SKM-1 (cell line): Measurements from ENCODE around the gene ZDHHC17.

Source experiments
- DNase-seq: peaks from one replicate; lab custom pipeline; 2025; ENCODE audit not compliant: unreplicated experiment; lab: John Stamatoyannopoulos, UW

Gene ZDHHC17

DNA sequence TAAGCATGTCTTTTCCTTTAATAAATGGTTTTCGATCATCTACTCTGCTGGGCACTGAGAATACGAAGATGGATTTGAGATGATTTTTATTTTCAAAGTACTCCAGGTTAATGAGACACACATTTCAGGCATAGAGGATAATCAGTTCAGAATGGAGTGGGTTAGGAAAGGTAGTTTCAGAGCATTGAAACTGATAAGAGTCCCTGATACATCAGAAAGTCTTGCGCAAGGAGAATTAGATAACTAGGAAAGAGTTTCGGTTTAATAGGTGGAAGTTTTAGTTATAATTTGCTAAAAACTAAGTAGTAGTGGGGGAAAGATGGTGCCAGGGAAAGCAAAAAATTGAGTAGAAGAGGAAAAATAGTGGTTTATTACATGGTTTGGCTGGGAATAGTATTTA lies 50.1 kb downstream of the ZDHHC17 start:
- no peak for DNase-seq

DNA sequence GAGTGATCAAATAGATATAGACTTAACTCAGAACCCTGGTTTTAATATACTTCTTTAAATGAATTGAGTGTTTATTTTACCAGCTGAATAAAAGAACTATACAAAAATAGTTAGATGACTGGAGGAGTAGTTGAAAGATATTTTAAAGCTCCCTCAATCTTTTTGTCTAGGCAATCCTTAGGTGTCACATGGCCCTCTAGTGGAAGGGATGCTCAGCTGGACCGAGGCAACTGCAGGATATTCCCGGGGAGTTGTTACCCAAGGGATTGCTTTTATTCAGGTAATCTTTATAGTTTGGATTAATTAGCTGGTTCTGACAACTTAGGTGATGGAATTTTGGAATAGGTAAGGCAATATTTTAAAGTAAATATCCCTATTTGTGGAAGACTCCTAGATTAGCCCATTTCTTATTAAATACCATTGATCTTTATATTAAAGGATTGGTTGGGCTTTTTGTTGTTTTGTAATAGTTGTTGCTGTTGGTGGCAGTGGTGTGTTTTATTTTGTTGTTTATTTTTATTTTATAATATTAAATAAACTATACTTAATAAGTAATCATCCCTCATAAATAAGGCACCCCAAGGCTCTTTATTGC lies 57.1 kb downstream of the ZDHHC17 start:
- no peak for DNase-seq

DNA sequence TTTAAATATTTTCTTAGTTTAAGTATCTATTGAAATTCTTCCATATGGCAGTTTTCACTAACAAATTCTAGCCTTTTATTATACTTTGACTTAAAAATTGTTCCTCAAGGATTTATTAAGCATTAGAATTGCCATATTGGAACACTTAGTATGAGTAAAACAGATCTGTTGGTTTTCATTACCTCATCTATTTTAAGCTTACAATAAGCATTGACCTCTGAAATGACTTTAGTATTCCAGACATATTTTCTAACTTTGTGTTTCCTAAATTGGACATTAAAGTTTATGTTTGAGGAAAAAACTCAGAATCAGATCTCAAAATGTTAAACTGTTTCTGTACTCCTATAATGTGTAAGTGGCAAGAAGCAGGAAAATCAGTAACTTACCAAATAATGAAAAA lies 66.5 kb downstream of the ZDHHC17 start:
- DNase-seq = no peak

DNA sequence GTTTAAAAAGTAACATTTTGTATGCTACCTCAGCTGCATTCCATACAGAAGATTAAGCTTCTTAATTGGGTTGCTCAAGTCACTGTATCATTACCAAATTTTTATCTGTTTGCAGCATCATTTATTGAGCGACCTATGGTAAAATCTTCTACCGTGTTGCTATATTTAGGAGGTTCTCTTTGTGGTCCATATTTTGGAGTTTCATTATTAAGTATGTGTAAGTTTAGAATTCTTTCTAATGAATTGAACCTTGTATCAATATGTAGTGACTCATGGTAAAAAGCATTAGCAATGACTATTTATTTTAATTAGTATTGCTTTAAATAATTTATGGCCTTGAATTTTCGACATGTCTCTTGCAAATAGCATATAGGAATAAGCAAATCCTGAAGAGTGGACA lies 72.7 kb downstream of the ZDHHC17 start:
- no peak for DNase-seq

DNA sequence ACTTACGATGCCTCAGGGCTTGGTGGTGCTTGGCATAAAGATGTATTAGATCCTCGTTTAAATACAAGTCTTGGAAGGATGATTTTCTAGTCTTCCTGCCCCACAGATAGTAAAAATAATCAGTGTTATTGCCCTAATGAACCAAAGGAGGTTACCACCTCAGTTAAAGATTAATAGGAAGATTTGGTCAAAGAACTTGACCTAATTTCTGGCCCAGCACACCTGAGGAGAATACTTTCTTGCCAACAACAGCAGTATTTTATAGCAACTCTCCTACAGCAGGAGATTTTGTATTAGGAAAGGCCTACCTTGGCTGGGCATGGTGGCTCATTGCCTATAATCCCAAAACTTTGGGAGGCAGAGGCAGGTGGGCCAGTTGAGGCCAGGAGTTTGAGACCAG lies 83.3 kb downstream of the ZDHHC17 start:
- no peak for DNase-seq

DNA sequence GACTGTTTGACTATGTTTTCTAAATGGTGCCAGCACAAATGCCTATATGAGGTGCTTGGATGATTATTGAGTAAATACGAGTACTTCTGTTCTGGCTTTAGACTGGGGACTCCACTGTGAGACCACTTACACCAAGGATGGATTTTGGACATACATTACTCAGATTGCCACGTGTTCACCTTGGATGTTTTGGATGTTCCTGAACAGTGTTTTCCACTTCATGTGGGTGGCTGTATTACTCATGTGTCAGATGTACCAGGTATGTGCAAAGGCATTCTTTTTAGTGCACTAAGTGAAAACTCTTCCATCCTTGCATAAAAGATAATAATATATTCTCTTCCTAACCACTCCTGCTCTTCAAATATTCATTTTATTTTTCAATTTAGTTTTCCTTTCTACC lies 84.2 kb downstream of the ZDHHC17 start:
- DNase-seq = no peak

DNA sequence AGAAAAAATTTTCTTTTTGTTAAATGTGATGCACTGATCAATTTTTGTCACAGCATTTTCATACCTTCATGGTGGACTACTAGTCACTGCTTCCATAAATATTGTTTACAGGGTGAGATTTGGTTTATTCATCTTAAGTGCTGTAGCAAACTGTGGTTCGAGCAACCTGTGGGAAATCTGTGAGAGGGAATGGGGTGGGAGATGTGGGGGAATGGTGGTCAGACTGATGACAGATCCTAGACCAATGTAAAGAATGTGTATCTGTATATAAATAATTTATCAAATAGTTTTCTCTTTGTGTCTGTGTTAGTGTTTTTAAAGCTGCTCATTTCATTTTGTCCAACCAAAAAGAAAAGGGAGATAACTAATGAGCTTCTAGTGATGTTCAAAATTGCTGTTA lies 88.2 kb downstream of the ZDHHC17 start:
- no peak for DNase-seq

DNA sequence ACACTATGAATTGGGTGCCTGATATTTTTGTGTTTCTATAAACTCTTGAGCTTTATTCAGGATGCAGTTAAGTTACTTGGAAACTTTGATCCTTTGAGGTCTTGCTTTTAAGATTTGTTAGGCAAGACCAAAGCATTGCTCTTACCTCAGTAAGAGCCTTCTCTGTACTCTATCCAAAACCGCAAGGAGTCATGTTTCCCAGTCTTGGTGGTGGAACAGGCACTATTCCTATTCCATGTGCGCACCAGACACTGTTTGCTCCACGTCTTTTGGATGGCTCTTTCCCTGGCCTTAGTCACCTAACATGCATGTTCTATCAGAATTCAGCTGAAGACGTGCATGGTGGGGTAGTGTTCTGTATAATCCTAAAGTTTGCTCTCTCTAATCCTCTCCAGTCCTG lies 91.4 kb downstream of the ZDHHC17 start:
- no peak for DNase-seq

DNA sequence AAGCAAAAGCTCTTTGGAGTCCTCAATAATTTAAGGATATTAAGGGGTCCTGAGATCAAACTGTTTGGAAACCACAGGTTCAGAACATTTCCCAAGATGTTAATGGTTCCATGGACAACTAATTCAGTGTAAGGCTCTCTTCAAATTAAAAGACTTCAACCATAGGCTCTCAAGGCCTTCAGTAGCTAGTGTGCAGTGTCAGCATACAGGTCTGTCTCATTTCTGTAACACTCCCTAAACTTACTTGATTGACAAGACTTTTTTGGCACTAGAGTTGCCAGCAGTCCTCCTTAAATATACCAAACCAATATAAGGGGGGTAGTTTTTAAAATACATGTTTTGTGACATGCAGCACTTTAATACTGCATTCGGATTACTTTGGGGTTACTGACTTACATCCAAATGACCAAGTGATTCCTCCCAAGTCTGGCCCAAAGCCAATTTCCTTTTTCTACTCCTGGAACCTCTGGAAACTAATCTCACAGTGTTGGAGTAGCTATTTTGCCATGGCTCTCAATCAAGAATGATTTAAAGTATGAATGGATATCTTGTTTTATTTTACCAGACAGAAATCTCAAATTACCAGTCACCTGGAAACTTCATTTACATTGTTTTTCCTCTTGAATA lies 92.2 kb downstream of the ZDHHC17 start:
- DNase-seq = no peak

DNA sequence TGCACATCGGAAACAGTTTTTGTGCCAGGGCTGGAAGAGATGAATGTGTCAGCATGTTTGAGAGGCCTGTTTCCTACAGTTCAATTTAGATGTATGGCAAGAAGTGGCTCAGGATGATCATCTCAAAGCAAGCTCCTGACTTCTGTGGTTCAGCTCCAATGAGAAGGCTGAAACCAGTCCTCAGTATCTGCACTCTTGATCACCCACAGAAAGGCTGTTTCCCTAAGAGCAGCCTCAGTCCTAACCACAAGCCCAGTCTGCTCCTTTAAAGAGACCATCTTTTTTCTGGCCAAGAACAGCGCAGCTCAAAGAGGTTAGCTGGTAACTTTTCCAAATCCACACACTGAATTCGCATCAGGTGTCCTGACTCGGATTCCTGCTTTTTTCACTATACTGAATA lies 95.7 kb downstream of the ZDHHC17 start:
- DNase-seq = no peak

DNA sequence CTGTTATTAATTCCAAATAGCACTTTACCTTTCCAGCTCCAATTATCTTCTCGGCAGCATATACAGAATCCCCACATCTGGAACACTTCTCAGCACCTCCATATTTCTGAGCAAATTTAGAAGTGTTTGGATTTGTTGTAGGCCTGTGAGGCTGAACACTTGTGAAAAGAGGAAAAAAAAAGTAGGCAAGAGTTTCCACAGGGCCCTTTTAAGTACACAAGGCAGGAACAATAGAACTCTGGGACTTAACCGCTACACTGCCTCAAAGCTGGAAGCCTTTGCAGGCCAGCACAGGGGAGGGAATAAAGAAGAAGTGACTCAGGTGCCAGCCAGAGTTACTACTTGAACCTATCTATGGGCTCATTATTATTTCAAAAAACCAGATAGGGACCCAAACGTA lies 96.3 kb downstream of the ZDHHC17 start:
- DNase-seq = no peak

DNA sequence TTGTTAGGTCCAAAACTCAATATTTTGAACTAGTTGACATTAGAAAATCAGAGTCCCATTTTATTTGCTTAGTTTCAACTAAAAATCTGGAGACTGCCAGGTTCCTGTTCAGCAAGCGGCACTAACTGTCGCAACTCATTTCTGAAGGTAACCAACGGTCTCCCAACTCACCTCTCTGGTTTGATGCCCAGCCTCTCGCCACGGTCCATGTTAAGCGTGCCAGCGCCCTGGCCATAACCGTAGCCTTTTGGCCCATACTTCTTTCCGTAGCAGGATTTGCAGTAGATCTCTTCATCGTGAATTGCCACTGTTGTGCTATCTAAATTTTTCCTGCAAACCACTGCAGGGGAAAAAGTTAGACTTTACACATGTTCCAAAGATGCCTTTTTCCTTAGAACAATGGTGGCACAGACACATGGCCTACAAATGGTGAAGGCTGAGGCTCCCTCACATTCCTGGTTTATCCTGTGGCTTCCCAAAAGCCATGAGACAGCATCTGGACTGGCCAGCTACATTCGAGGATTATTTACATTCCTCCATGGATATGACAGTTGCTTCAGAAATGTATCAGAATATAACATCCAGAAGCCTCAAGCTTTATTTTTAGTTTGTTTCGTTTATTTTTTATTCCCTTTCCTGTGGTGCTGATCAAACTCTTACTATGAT lies 99.2 kb downstream of the ZDHHC17 start:
- no peak for DNase-seq

DNA sequence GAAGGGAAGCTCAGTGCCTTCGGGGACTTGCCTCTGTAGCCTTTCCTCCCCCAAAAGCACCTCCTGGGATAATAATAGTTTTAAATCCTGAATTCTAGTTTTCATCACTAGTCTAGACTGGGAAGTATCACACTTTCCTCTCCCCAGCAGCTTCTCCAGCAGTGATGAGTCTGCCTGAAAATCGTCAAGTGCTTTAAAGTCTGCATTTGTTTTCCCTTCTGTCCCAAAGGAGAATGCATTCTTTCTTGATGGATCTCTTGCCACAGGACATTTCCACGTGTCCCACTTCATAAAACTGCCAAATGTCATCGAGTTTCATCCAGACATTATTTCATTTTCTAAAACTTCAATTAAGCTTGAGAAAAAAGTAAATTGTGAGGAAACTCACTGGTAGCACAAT lies 99.9 kb downstream of the ZDHHC17 start:
- no peak for DNase-seq

DNA sequence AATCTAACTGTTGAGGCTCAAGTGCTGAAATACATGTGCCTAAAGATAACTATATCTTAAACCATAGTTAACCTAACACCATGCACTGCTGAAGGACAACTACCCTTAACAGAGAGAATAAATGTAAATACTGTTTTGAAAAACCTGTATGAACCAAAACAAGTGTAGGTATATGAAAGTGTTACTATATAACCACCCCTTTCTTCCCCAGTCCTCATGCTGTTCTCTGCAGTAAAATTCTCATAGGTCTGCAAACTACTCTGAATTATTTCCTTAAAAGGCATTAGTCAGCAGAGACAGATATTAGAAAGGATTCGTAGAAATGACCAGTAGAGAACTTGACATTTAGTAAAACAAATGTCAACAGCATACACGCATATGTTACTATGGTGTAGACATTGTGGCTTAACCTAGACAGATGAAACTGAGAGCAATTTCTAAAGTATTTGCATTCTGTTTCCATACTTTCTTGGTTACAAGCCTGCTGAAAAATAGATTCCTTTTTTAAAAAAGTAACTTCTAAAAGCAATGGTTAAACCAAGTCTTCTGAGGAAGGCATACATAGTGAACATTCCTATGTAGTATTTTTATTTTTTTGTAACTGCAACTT lies 101.0 kb downstream of the ZDHHC17 start:
- DNase-seq = no peak

DNA sequence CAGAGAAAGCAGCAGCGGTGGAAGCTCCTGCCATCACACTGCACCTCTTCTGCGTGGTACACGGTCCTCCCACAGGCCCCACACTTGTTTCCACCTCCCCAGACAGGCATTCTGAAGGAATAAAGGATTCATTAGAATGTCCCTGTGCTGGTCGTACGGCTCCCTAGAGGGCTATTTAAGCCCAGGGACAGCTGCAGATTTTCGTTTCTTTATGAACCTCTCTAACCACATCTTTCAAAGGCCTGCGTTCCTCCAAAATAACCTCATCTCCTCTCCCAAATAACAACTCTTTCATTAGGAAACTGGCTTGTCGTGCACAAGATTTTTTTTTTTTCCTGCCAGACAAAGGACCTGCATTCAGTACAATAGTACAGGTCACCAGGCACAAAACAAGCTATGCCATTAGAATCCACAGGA lies 102.2 kb downstream of the ZDHHC17 start:
- DNase-seq = no peak

DNA sequence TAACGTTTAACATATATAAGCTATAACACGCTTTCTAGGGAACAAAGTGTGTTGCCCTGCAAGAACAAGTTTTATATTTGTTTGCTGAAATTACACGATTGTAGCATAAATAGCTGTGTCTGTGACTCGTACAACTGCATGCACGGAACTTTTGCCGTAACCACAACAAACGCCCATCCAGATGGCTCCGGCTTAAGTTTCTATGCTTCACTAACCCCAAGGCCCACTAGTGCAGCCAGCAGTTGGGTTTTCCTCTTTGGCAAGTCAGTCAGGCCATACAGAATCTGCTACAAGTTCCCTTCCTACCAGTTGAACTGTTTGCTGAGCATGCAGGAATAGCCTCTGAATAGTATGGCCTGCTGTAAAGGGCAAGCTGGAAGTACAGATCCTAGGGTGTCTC lies 102.8 kb downstream of the ZDHHC17 start:
- DNase-seq = no peak

DNA sequence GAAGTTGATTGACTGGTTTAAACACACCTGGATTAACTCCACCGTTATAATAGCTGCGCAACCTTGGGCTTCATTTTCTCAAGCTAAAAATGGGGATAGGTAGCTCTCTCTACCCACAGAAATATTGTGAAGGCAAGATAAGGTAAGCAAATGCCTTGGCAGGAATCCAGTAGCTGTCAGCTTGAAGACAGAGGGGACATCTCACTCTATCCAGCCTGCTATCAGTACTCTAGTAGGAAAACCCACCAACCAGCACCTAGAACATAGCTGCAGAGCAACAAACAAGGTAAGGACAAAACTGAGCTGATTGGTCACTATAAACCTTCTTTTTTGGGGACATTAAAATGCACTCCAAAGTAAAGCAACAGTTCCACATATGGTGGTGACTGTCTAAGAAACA lies 107.2 kb downstream of the ZDHHC17 start:
- no peak for DNase-seq

DNA sequence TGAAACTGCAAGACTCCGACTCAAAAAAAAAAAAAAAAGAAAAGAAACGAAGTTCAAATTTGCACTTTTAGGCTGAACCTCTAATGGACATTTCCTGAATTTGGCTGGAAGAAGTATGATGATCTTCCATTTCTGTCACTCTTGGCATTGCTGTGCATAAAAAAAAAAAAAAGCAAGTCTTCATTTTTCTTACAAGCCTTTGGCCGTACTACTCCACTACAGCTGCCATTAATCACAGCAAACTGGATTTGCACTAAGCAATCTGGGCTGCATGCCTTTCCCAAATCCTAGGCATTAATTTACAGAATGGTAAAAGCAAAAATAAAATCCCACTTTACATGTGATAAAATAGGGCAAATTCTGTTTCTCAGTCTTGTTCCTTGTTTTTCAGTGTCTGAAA lies 107.8 kb downstream of the ZDHHC17 start:
- DNase-seq = no peak

DNA sequence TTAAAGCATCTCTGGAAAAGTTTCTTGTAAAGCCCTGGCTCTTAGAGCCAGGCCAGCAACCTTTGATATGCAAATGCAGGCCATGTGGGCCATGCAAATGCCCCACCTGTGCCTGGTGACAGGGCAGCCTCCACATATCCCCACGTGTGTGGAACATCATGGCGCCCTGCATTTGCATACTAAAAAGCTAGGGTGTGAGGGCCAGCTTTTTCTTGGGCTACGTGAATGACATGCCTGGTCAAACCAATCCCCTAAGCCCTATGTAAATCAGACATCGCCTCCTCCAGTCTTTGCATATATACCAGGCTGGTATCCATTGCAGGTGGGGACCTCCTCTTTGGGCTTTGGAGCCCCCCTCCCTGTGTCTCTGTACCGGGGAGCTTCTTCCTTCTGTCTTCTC lies 108.5 kb downstream of the ZDHHC17 start:
- no peak for DNase-seq

DNA sequence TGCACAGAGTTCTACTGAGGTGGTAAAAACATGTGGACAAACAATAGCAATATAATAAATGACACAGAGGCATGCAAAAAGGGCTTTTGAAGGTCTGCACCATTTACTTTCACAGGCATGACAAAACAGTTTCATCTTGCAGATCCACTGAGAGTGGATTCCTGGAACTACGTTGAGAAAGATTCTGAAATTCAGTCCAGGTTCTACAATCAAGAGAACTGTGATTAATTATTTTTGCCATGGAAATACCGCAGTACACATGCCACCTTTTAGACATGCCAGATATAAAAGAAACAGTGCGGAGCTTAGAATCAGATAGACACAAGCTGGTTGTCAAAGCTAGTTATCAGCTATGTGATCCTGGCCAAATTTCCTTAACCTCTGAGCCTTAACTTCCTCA lies 110.1 kb downstream of the ZDHHC17 start:
- DNase-seq = no peak

DNA sequence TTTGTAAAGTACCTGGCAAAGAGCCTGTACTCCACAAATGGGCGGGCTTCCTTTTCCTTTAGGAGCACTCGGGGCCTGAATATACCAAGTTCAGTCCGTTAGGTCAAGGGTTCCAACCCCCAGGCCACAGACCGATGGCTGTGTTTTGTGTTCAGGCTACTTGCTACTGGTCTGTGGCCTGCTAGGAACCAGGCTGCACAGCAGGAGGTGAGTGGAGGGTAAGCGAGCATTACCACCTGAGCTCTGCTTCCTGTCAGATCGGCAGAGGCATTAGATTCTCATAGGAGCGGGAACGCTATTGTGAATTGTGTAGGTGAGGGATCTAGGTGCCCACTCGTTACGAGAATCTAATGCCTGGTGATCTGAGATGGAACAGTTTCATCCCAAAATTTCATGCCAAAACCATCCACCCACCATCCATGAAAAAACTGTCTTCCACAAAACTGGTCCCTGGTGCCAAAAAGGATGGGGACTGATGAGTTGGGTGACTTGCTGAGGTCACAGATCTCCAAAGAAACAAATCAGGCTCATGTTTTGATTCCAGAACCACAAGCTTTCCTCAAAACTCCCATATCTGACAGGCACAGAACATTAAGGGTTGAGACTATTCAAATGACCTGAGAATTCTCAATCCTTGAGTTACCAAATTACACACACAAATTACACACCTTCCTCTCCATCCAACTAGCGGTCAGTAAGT lies 110.7 kb downstream of the ZDHHC17 start:
- no peak for DNase-seq
